ENCODE results near the gene SLX9. TPM values are rescaled to one million over a fixed set of nuclear protein-coding genes. Genes with fewer than 3 reads are reported as not detected.
"Not testable (repeated sequence)": the region's sequence is repeated elsewhere in the genome, so short reads cannot be mapped to it uniquely, and the experiment has no call there.

Gene SLX9
- total RNA-seq, 1 donor from 2014 or later, result 30.4 TPM

GRCh38 chr21:44910229-44911067 lies 29.4 kb upstream of the SLX9 start:
- Mint-ChIP-seq H3K9me3 (ENCODE audit: unreplicated experiment) (no peaks in the 10 kb centered on the region), H3K27ac (ENCODE audit: unreplicated experiment) (no peak overlapping the region), H3K4me3 (ENCODE audit: unreplicated experiment) (no peak overlapping the region), H3K36me3 (ENCODE audit: unreplicated experiment) (no peaks in the 10 kb centered on the region), H3K4me1 (ENCODE audit: unreplicated experiment) (peaks cover 32% of the 10 kb centered on the region), H3K27me3 (ENCODE audit: unreplicated experiment) (peaks cover 16% of the 10 kb centered on the region)
- TF ChIP-seq, protein P1, sequence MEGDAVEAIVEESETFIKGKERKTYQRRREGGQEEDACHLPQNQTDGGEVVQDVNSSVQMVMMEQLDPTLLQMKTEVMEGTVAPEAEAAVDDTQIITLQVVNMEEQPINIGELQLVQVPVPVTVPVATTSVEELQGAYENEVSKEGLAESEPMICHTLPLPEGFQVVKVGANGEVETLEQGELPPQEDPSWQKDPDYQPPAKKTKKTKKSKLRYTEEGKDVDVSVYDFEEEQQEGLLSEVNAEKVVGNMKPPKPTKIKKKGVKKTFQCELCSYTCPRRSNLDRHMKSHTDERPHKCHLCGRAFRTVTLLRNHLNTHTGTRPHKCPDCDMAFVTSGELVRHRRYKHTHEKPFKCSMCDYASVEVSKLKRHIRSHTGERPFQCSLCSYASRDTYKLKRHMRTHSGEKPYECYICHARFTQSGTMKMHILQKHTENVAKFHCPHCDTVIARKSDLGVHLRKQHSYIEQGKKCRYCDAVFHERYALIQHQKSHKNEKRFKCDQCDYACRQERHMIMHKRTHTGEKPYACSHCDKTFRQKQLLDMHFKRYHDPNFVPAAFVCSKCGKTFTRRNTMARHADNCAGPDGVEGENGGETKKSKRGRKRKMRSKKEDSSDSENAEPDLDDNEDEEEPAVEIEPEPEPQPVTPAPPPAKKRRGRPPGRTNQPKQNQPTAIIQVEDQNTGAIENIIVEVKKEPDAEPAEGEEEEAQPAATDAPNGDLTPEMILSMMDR (IDR thresholded peaks at IDR 0.05), result no peak
- no peak for DNase-seq (ENCODE audit: extremely low spot score, unreplicated experiment)

- TF ChIP-seq, protein P1 (IDR thresholded peaks at IDR 0.05), result no peak
- no peak overlapping the region for H3K27ac Mint-ChIP-seq (ENCODE audit: unreplicated experiment)
Measured at GRCh38 chr21:44911068-44911383, 28.8 kb upstream of the SLX9 start.

DNA sequence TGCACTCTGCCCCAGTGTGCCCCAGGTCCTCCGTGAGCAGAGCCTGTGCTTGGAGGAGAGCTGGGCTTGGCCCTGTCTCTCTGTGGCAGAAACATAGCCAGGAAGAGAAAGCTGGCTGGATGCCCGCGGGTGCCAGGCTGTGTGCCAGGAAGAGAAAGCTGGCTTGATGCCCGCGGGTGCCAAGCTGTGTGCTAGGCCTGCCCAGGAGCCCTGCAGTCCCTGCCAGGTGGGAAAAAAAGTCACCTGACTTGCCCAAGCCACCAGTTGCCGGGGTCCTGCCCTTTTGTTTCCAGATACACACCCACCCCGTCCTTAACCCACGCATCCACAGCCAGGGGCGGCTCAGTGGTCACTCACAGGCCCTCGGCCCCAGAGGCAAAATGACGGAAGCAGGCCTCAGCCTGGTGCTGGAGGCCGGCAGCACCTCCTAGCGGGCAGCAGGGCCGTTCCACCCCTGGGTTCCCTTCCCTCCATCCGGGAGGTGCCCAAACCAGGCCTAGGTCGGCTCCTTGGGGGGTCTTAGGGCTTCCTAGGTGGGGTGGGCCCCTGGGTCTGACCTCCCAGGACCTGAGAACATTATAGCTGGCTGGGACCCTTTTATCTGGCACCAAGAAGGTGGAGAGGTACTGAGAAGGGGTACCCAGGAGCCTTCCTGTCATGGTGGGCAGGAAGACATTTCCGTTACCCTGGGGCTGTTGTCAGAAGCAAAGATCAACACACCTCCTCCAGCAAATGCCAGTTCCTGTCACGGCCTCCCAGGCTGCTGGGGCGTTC lies 28.3 kb upstream of the SLX9 start:
- peaks cover 11% of the 10 kb centered on the region for H3K27me3 Mint-ChIP-seq (ENCODE audit: unreplicated experiment)
- H3K4me1 Mint-ChIP-seq (ENCODE audit: unreplicated experiment), result peaks cover 32% of the 10 kb centered on the region
- H3K36me3 Mint-ChIP-seq (ENCODE audit: unreplicated experiment), result no peaks in the 10 kb centered on the region
- H3K9me3 Mint-ChIP-seq (ENCODE audit: unreplicated experiment), result no peaks in the 10 kb centered on the region
- DNase-seq (ENCODE audit: extremely low spot score, unreplicated experiment), result no peak
- H3K27ac Mint-ChIP-seq (ENCODE audit: unreplicated experiment), result no peak overlapping the region
- no peak overlapping the region for H3K4me3 Mint-ChIP-seq (ENCODE audit: unreplicated experiment)
- TF ChIP-seq, protein P1 (IDR thresholded peaks at IDR 0.05), result no peak

More at GRCh38 chr21:44911068-44911383, 28.8 kb upstream of the SLX9 start:
- no peaks in the 10 kb centered on the region for H3K9me3 Mint-ChIP-seq (ENCODE audit: unreplicated experiment)
- no peaks in the 10 kb centered on the region for H3K36me3 Mint-ChIP-seq (ENCODE audit: unreplicated experiment)
- H3K4me3 Mint-ChIP-seq (ENCODE audit: unreplicated experiment), result no peak overlapping the region
- peaks cover 32% of the 10 kb centered on the region for H3K4me1 Mint-ChIP-seq (ENCODE audit: unreplicated experiment)
- DNase-seq (ENCODE audit: extremely low spot score, unreplicated experiment), result no peak
- peaks cover 16% of the 10 kb centered on the region for H3K27me3 Mint-ChIP-seq (ENCODE audit: unreplicated experiment)

- H3K36me3 Mint-ChIP-seq (ENCODE audit: unreplicated experiment), result no peaks in the 10 kb centered on the region
- H3K4me3 Mint-ChIP-seq (ENCODE audit: unreplicated experiment), result no peak overlapping the region
- DNase-seq (ENCODE audit: extremely low spot score, unreplicated experiment), result no peak
- H3K4me1 Mint-ChIP-seq (ENCODE audit: unreplicated experiment), result peaks cover 32% of the 10 kb centered on the region
- H3K27ac Mint-ChIP-seq (ENCODE audit: unreplicated experiment), result no peak overlapping the region
- H3K27me3 Mint-ChIP-seq (ENCODE audit: unreplicated experiment), result peaks cover 10% of the 10 kb centered on the region
- TF ChIP-seq, protein P1 (IDR thresholded peaks at IDR 0.05), result no peak
- H3K9me3 Mint-ChIP-seq (ENCODE audit: unreplicated experiment), result no peaks in the 10 kb centered on the region
Measured at GRCh38 chr21:44912158-44912473, 27.7 kb upstream of the SLX9 start.

DNA sequence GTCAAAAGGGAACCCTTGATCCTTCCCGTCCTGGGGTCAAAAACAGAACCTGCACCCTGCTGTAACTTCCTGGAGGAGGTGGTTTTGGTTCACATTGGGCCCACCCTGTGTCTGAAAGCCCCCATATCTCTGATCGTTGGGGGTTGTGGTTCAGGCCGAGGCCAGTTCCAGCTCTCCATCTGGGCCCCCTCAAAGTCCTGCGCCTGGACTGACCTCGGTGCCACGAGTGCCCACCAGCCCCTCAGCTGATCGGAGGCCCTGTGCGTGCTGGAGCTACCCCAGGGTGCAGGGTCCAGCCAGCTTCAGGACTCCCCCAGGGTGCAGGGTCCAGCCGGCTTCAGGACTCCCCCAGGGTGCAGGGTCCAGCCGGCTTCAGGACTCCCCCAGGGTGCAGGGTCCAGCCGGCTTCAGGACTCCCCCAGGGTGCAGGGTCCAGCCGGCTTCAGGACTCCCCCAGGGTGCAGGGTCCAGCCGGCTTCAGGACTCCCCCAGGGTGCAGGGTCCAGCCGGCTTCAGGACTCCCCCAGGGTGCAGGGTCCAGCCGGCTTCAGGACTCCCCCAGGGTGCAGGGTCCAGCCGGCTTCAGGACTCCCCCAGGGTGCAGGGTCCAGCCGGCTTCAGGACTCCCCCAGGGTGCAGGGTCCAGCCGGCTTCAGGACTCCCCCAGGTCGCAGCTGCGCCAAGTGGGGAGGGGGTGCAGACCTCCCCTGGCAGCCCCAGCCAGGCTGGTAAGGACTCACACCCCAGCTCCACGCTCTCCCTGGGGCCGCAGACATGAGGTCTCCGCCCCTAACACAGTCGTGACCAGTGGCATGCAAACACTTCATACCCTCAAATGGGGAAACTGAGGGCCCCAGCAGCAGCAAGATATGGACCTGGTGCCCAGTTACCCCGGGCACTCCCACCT lies 27.1 kb upstream of the SLX9 start:
- not testable (repeated sequence) for H3K36me3 Mint-ChIP-seq (ENCODE audit: unreplicated experiment); DNase-seq (ENCODE audit: extremely low spot score, unreplicated experiment); H3K4me3 Mint-ChIP-seq (ENCODE audit: unreplicated experiment); H3K27ac Mint-ChIP-seq (ENCODE audit: unreplicated experiment); H3K9me3 Mint-ChIP-seq (ENCODE audit: unreplicated experiment)
- peaks cover 10% of the 10 kb centered on the region for H3K27me3 Mint-ChIP-seq (ENCODE audit: unreplicated experiment)
- peaks cover 32% of the 10 kb centered on the region for H3K4me1 Mint-ChIP-seq (ENCODE audit: unreplicated experiment)
